ENCODE measurements around the gene HMGCS1.
"Not testable (repeated sequence)": the region's sequence is repeated elsewhere in the genome, so short reads cannot be mapped to it uniquely, and the experiment has no call there.

Gene HMGCS1

GRCh38 chr5:43313035-43313853, at the start of gene HMGCS1:
Gene HMGCS1, minus strand, starts transcription at chr5:43313412. Its CDS starts 14,447 bp downstream, at chr5:43298965.
- in situ Hi-C loops (cut with MboI; ENCODE audit: low pct_unique_long_range_greater_than_20kb, low sequenced_read_pairs) = no loop called here
- DNase-seq = peak; percentile 100

- in situ Hi-C loops (cut with MboI; ENCODE audit: low pct_unique_long_range_greater_than_20kb, low sequenced_read_pairs) = no loop called here
Observed at GRCh38 chr5:43358726-43359125, 45.5 kb upstream of the HMGCS1 start.

GRCh38 chr5:43358301-43358700, 45.1 kb upstream of the HMGCS1 start:
- no peak for DNase-seq
- in situ Hi-C loops (cut with MboI; ENCODE audit: low pct_unique_long_range_greater_than_20kb, low sequenced_read_pairs) = no loop called here

More at GRCh38 chr5:43358726-43359125, 45.5 kb upstream of the HMGCS1 start:
- no peak for DNase-seq

GRCh38 chr5:43357878-43358281, 44.7 kb upstream of the HMGCS1 start:
- in situ Hi-C loops (cut with MboI; ENCODE audit: low pct_unique_long_range_greater_than_20kb, low sequenced_read_pairs) = no loop called here

GRCh38 chr5:43357067-43357466, 43.9 kb upstream of the HMGCS1 start:
- in situ Hi-C loops (cut with MboI; ENCODE audit: low pct_unique_long_range_greater_than_20kb, low sequenced_read_pairs) = no loop called here
- DNase-seq = no peak

More at GRCh38 chr5:43357878-43358281, 44.7 kb upstream of the HMGCS1 start:
- DNase-seq = no peak

GRCh38 chr5:43354774-43355173, 41.6 kb upstream of the HMGCS1 start:
- in situ Hi-C loops (cut with MboI; ENCODE audit: low pct_unique_long_range_greater_than_20kb, low sequenced_read_pairs) = no loop called here
- DNase-seq = no peak

GRCh38 chr5:43353668-43354067, 40.5 kb upstream of the HMGCS1 start:
- DNase-seq = no peak
- in situ Hi-C loops (cut with MboI; ENCODE audit: low pct_unique_long_range_greater_than_20kb, low sequenced_read_pairs) = no loop called here

GRCh38 chr5:43352915-43353314, 39.7 kb upstream of the HMGCS1 start:
- no peak for DNase-seq
- in situ Hi-C loops (cut with MboI; ENCODE audit: low pct_unique_long_range_greater_than_20kb, low sequenced_read_pairs) = no loop called here

GRCh38 chr5:43352131-43352530, 38.9 kb upstream of the HMGCS1 start:
- DNase-seq = no peak
- in situ Hi-C loops (cut with MboI; ENCODE audit: low pct_unique_long_range_greater_than_20kb, low sequenced_read_pairs) = no loop called here

- no peak for DNase-seq
- in situ Hi-C loops (cut with MboI; ENCODE audit: low pct_unique_long_range_greater_than_20kb, low sequenced_read_pairs) = no loop called here
Observed at GRCh38 chr5:43348861-43349363, 35.7 kb upstream of the HMGCS1 start.

- DNase-seq = no peak
- in situ Hi-C loops (cut with MboI; ENCODE audit: low pct_unique_long_range_greater_than_20kb, low sequenced_read_pairs) = no loop called here
Observed at GRCh38 chr5:43348207-43348606, 35.0 kb upstream of the HMGCS1 start.

GRCh38 chr5:43338862-43339261, 25.6 kb upstream of the HMGCS1 start:
- peak; percentile 60 for DNase-seq
- in situ Hi-C loops (cut with MboI; ENCODE audit: low pct_unique_long_range_greater_than_20kb, low sequenced_read_pairs) = no loop called here

GRCh38 chr5:43336159-43336558, 22.9 kb upstream of the HMGCS1 start:
- in situ Hi-C loops (cut with MboI; ENCODE audit: low pct_unique_long_range_greater_than_20kb, low sequenced_read_pairs) = no loop called here
- DNase-seq = no peak

- no peak for DNase-seq
- in situ Hi-C loops (cut with MboI; ENCODE audit: low pct_unique_long_range_greater_than_20kb, low sequenced_read_pairs) = no loop called here
Observed at GRCh38 chr5:43335681-43336080, 22.5 kb upstream of the HMGCS1 start.

GRCh38 chr5:43332401-43332800, 19.2 kb upstream of the HMGCS1 start:
- in situ Hi-C loops (cut with MboI; ENCODE audit: low pct_unique_long_range_greater_than_20kb, low sequenced_read_pairs) = no loop called here
- DNase-seq = no peak

- in situ Hi-C loops (cut with MboI; ENCODE audit: low pct_unique_long_range_greater_than_20kb, low sequenced_read_pairs) = not testable (repeated sequence)
Observed at GRCh38 chr5:43325624-43326023, 12.4 kb upstream of the HMGCS1 start.

GRCh38 chr5:43323488-43323887, 10.3 kb upstream of the HMGCS1 start:
- DNase-seq; in situ Hi-C loops (cut with MboI; ENCODE audit: low pct_unique_long_range_greater_than_20kb, low sequenced_read_pairs): not testable (repeated sequence)

More at GRCh38 chr5:43325624-43326023, 12.4 kb upstream of the HMGCS1 start:
- not testable (repeated sequence) for DNase-seq

- no peak for DNase-seq
- in situ Hi-C loops (cut with MboI; ENCODE audit: low pct_unique_long_range_greater_than_20kb, low sequenced_read_pairs) = no loop called here
Observed at GRCh38 chr5:43320846-43321245, 7.6 kb upstream of the HMGCS1 start.

- in situ Hi-C loops (cut with MboI; ENCODE audit: low pct_unique_long_range_greater_than_20kb, low sequenced_read_pairs) = no loop called here
Observed at GRCh38 chr5:43316421-43316820, 3.2 kb upstream of the HMGCS1 start.

GRCh38 chr5:43315682-43316081, 2.5 kb upstream of the HMGCS1 start:
- in situ Hi-C loops (cut with MboI; ENCODE audit: low pct_unique_long_range_greater_than_20kb, low sequenced_read_pairs) = no loop called here
- DNase-seq = no peak

More at GRCh38 chr5:43316421-43316820, 3.2 kb upstream of the HMGCS1 start:
- DNase-seq = no peak

- in situ Hi-C loops (cut with MboI; ENCODE audit: low pct_unique_long_range_greater_than_20kb, low sequenced_read_pairs) = no loop called here
- no peak for DNase-seq
Observed at GRCh38 chr5:43315263-43315662, 2.1 kb upstream of the HMGCS1 start.
